Astrocyte (in vitro differentiated cells and primary cell): ENCODE measurements around the gene ACTR1A.

Experiments used
- EZH2 ChIP-seq: IDR thresholded peaks from 2 replicates; pipeline ENCODE4 v1.6.1; 2012; ENCODE audit warnings: mild to moderate bottlenecking, low read length, inconsistent platforms; ENCODE audit not compliant: insufficient read depth
- TF ChIP-seq, protein P1 (sequence below): IDR thresholded peaks from 2 replicates; pipeline ENCODE4 v1.5.1; 2011; ENCODE audit warnings: low read depth, mild to moderate bottlenecking, inconsistent platforms, low read length, moderate library complexity; ENCODE audit not compliant: insufficient read depth

DNA sequence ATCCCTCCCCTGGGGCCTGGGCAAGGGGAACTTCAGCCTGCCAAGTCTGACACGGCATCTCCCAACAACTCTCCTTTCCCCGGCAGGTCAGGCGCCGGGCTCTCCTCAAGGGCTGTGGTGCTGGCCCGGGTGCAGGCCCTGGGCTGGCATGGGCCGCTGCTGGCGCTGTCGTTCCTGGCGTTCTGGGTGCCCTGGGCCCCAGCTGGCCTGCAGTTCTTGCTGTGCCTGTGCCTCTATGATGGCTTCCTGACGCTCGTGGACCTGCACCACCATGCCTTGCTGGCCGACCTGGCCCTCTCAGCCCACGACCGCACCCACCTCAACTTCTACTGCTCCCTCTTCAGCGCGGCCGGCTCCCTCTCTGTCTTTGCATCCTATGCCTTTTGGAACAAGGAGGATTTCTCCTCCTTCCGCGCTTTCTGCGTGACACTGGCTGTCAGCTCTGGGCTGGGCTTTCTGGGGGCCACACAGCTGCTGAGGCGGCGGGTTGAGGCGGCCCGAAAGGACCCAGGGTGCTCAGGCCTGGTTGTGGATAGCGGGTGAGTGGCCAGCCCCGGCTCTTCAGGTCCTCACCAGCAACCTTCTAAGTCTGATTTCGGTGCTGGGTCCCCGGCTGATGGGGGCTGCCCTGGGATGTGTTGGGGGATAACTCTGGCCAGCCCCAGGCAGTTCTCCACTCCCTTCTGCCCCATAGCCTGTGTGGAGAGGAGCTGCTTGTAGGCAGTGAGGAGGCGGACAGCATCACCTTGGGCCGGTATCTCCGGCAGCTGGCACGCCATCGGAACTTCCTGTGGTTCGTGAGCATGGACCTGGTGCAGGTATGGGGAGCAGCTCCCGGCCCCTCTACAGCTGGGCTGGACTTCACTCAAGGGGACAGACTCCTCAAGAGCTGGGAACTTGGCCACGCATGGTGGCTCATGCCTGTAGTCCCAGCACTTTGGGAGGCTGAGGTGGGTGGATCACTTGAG lies 31.6 kb downstream of the ACTR1A start:
- TF ChIP-seq, protein P1, sequence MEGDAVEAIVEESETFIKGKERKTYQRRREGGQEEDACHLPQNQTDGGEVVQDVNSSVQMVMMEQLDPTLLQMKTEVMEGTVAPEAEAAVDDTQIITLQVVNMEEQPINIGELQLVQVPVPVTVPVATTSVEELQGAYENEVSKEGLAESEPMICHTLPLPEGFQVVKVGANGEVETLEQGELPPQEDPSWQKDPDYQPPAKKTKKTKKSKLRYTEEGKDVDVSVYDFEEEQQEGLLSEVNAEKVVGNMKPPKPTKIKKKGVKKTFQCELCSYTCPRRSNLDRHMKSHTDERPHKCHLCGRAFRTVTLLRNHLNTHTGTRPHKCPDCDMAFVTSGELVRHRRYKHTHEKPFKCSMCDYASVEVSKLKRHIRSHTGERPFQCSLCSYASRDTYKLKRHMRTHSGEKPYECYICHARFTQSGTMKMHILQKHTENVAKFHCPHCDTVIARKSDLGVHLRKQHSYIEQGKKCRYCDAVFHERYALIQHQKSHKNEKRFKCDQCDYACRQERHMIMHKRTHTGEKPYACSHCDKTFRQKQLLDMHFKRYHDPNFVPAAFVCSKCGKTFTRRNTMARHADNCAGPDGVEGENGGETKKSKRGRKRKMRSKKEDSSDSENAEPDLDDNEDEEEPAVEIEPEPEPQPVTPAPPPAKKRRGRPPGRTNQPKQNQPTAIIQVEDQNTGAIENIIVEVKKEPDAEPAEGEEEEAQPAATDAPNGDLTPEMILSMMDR = no peak
- TF ChIP-seq EZH2 = no peak
